HepG2 (cell line): Measurements from ENCODE around the gene TKTL2. TPM values are rescaled to one million over a fixed set of nuclear protein-coding genes. Genes with fewer than 3 reads are reported as not detected.

Experiments
- BORCS8-MEF2B ChIP-seq: sonication (generic); formaldehyde crosslinking; IDR thresholded peaks from 2 replicates; pipeline ENCODE4 v1.8.0; 2022; ENCODE audit warnings: mild to moderate bottlenecking, missing genetic modification reagents
- CREBL2 ChIP-seq: sonication (generic); formaldehyde crosslinking; IDR thresholded peaks from 2 replicates; pipeline ENCODE4 v1.8.1; 2023; ENCODE audit warnings: missing genetic modification reagents, mild to moderate bottlenecking, borderline replicate concordance
- HES4 ChIP-seq: sonication (generic); formaldehyde crosslinking; IDR thresholded peaks from 2 replicates; pipeline ENCODE4 v1.9.0; 2021; ENCODE audit warnings: mild to moderate bottlenecking, missing genetic modification reagents, borderline replicate concordance
- HIC2 ChIP-seq: sonication (generic); formaldehyde crosslinking; IDR thresholded peaks from 2 replicates; pipeline ENCODE4 v1.9.0; 2022; ENCODE audit warnings: low read depth, missing genetic modification reagents
- HINFP ChIP-seq: sonication (generic); formaldehyde crosslinking; IDR thresholded peaks from 2 replicates; pipeline ENCODE4 v1.4.0; 2020; ENCODE audit warnings: low read depth, mild to moderate bottlenecking, missing genetic modification reagents
- KAT7 ChIP-seq: IDR thresholded peaks from 2 replicates; pipeline ENCODE4 v1.6.1; 2018; ENCODE audit warnings: borderline replicate concordance, missing compliant biosample characterization
- POLR2A ChIP-seq, 2 experiments: IDR thresholded peaks; 2 replicates each; pipeline ENCODE4 v1.6.1; 2011; ENCODE audit warnings: low read depth in 2 of 2, low read length in 2 of 2, mild to moderate bottlenecking in 1 of 2, moderate library complexity in 1 of 2; ENCODE audit not compliant: insufficient read depth in 1 of 2
- XRCC5 ChIP-seq: fragments of 200-400 bp; formaldehyde crosslinking; optimal IDR thresholded peaks from 2 replicates; pipeline ENCODE3; 2017; ENCODE audit warnings: mild to moderate bottlenecking, low read length
- ZIK1 ChIP-seq: sonication (generic); formaldehyde crosslinking; IDR thresholded peaks from 2 replicates; pipeline ENCODE4 v1.5.0; 2020; ENCODE audit warnings: mild to moderate bottlenecking, low read depth, missing genetic modification reagents, borderline replicate concordance
- ZMAT3 ChIP-seq: sonication (generic); formaldehyde crosslinking; conservative IDR thresholded peaks from 2 replicates; pipeline ENCODE4 v1.7.0; 2021; ENCODE audit warnings: missing genetic modification reagents
- ZNF280D ChIP-seq: sonication (generic); formaldehyde crosslinking; IDR thresholded peaks from 2 replicates; pipeline ENCODE4 v1.5.1; 2020; ENCODE audit warnings: mild to moderate bottlenecking, missing genetic modification reagents
- ZNF367 ChIP-seq: sonication (generic); formaldehyde crosslinking; IDR thresholded peaks from 2 replicates; pipeline ENCODE4 v1.4.0; 2020; ENCODE audit warnings: missing genetic modification reagents, borderline replicate concordance
- ZNF687 ChIP-seq: sonication (generic); formaldehyde crosslinking; IDR thresholded peaks from 2 replicates; pipeline ENCODE4 v1.5.1; 2020; ENCODE audit warnings: mild to moderate bottlenecking, missing genetic modification reagents, moderate library complexity
- ZNF775 ChIP-seq: sonication (generic); formaldehyde crosslinking; IDR thresholded peaks from 2 replicates; pipeline ENCODE4 v1.4.0; 2020; ENCODE audit warnings: missing genetic modification reagents, mild to moderate bottlenecking, moderate library complexity, borderline replicate concordance
- polyA plus RNA-seq, 8 experiments: library from polyadenylated mRNA; depleted of rRNA in 3 of 8; stranded (reverse) in 7 of 8; unstranded in 1 of 8; fragments of >200 nt; fragmentation: Illumina TruSeq in 4 of 8; extraction: Trizol in 4 of 8; gene quantifications; 2 replicates each; pipeline versions ENCODE4 v1.2.1 to v1.2.3, GENCODE V29; 2011 to 2016; ENCODE audit warnings: low read depth in 4 of 8, missing spikeins in 1 of 8, mixed read lengths in 1 of 8; ENCODE audit not compliant: insufficient read depth in 1 of 8
- total RNA-seq, 5 experiments: library from RNA; depleted of rRNA; stranded (reverse); fragments of >200 nt; fragmentation: Illumina TruSeq; extraction: Trizol; gene quantifications; 2 replicates each; pipeline ENCODE4 v1.2.3, GENCODE V29; 2016; ENCODE audit warnings: low read depth in 1 of 5
- TF ChIP-seq, protein P1 (sequence below): sonication (generic); formaldehyde crosslinking; IDR thresholded peaks from 2 replicates; pipeline ENCODE4 v1.8.1; 2023; ENCODE audit warnings: mild to moderate bottlenecking, missing genetic modification reagents

Gene TKTL2
- total and polyA plus RNA-seq, 2 of the 13 experiments (the other 11 are each of a cell fraction or from before 2014, with no cell fraction given), result not detected

GRCh38 chr4:163494360-163495241 is 21.0 kb upstream of the TKTL2 start, which contains the start of gene TMA16 (continued):
- peak; percentile 92 for TF ChIP-seq ZMAT3 (CRISPR knock-in tag)
- peak; percentile 72; the same call in 1 of the 2 replicates for TF ChIP-seq ZIK1 (CRISPR knock-in tag)
- peak; percentile 51; the same call in 1 of the 2 replicates for TF ChIP-seq CREBL2 (CRISPR knock-in tag)
- TF ChIP-seq KAT7 (CRISPR knock-in tag), result peak; percentile 97; the same call in 1 of the 2 replicates
- TF ChIP-seq, protein P1, sequence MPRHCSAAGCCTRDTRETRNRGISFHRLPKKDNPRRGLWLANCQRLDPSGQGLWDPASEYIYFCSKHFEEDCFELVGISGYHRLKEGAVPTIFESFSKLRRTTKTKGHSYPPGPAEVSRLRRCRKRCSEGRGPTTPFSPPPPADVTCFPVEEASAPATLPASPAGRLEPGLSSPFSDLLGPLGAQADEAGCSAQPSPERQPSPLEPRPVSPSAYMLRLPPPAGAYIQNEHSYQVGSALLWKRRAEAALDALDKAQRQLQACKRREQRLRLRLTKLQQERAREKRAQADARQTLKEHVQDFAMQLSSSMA (CRISPR knock-in tag), result peak; percentile 77; the same call in 1 of the 2 replicates
- TF ChIP-seq XRCC5, result peak; percentile 93
- peak; percentile 82 to 90 for TF ChIP-seq POLR2A (IDR thresholded peaks at IDR 0.05; ENCODE audit: insufficient read depth in 1 of 2, low read depth in 2 of 2, low read length in 2 of 2)
- TF ChIP-seq ZNF367 (CRISPR knock-in tag), result no peak
- TF ChIP-seq ZNF775 (CRISPR knock-in tag), result 0 out of 2 replicates have a peak, but pooled peaks have one; percentile 61
- peak; percentile 3; the same call in 1 of the 2 replicates for TF ChIP-seq HES4
- peak; percentile 77 for TF ChIP-seq ZNF280D
- peak; percentile 68 for TF ChIP-seq HIC2 (CRISPR knock-in tag)
- TF ChIP-seq BORCS8-MEF2B (CRISPR knock-in tag), result peak; percentile 96
- peak; percentile 99 for TF ChIP-seq ZNF687
- TF ChIP-seq HINFP (CRISPR knock-in tag), result peak; percentile 91
